HL-60/S4 treated with phorbol 12-myristate 13-acetate at 8.2 ng/mL for 4 days and 3 days (cell line): ENCODE results near the gene ABCA7.

ENCODE experiments used
- in situ Hi-C: fragments of 300-500 bp; cut with MboI; formaldehyde crosslinking; loops from 2 replicates; pipeline ENCODE4 v1.15.0; 2022; ENCODE audit warnings: low sequenced_read_pairs

ABCA7 gene

DNA sequence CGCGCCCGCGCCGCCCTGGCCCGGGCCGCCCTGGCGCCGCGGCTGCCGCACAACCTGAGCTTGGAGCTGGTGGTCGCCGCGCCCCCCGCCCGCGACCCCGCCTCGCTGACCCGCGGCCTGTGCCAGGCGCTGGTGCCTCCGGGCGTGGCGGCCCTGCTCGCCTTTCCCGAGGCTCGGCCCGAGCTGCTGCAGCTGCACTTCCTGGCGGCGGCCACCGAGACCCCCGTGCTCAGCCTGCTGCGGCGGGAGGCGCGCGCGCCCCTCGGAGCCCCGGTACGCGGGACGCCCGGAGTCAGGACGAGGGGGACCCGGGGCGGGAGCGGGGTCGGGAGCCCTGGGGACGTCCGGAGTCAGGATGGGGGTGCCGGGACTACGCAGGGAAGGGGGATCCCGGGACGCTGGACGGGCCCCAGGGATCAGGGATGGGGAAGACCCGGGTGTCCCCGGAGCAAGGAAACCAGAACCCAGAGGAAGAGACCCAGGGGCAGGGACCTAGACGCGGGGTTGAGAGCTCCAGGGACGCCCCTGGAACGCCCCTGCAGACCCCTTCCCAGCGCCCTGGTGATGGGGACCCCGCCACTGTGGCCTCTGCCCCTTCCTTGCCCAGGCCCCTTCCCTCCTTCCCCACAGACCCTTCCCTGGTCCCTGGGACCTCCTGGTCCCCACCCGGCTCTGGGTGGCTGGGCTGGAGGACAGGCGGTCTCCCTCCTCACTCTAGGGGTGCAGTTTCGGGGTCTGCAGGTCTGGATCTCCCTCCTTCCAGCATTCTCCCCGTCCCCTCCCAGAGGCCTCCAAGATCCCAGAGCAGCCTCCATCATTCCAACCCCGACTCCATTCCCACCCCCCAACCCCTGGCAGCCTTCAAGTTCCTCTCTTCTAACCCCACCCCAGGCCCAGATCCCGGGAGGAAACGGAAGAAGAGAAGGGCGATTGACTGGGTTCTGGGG, 39.0 kb upstream of the ABCA7 start:
- in situ Hi-C loops, result no loop called here

- in situ Hi-C loops, result no loop called here
Measured at GRCh38 chr19:1001538-1002166, 38.3 kb upstream of the ABCA7 start.

- in situ Hi-C loops, result no loop called here
Measured at GRCh38 chr19:1002600-1002999, 37.3 kb upstream of the ABCA7 start.

DNA sequence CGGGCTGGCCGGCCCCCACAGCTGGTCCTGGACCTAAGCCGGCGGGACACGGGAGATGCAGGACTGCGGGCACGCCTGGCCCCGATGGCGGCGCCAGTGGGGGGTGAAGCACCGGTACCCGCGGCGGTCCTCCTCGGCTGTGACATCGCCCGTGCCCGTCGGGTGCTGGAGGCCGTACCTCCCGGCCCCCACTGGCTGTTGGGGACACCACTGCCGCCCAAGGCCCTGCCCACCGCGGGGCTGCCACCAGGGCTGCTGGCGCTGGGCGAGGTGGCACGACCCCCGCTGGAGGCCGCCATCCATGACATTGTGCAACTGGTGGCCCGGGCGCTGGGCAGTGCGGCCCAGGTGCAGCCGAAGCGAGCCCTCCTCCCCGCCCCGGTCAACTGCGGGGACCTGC, 36.6 kb upstream of the ABCA7 start:
- in situ Hi-C loops, result no loop called here

- in situ Hi-C loops, result no loop called here
Measured at GRCh38 chr19:1004204-1004802, 35.6 kb upstream of the ABCA7 start.

DNA sequence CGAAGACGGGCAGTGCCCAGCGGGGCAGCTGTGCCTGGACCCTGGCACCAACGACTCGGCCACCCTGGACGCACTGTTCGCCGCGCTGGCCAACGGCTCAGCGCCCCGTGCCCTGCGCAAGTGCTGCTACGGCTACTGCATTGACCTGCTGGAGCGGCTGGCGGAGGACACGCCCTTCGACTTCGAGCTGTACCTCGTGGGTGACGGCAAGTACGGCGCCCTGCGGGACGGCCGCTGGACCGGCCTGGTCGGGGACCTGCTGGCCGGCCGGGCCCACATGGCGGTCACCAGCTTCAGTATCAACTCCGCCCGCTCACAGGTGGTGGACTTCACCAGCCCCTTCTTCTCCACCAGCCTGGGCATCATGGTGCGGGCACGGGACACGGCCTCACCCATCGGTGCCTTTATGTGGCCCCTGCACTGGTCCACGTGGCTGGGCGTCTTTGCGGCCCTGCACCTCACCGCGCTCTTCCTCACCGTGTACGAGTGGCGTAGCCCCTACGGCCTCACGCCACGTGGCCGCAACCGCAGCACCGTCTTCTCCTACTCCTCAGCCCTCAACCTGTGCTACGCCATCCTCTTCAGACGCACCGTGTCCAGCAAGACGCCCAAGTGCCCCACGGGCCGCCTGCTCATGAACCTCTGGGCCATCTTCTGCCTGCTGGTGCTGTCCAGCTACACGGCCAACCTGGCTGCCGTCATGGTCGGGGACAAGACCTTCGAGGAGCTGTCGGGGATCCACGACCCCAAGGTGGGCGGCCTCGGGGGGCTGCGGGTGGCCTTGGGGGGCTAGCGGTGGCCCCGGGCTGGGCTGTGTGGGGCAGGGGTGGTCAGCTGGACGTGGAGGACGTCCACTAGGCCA, 34.9 kb upstream of the ABCA7 start:
- in situ Hi-C loops, result no loop called here

DNA sequence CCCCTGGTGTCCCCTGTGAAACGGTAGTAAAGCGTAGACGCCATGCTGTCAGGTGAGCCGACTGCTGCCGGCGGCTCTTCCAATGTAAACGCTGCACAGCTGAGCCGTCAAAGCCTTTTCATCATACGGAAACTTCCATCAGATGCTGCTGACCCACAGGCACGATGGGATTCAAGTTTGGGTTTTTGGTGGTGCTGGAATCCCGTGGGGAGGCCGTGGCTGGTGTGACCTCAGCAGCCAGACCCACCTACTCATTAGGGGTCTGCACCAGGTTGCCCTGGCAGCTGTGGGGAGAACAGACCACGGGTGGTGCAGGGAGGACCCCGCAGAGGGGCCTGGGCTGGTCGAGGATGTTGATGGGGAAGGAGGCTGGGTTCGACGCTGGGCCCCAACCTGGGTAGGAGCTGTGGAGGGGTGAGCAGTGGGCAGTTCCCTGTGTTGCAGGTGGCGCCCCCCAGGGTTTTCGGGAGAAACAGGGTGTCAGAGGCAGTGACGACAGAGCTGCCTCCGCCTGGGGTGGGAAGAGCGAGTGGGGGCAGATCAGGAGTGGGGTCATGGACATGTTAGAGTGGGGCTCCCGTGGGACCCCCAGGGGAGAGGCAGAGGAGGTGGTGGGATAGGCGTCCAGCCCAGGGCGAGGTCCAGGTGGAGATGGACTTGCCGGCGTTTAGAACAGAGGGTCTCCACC, 33.1 kb upstream of the ABCA7 start:
- in situ Hi-C loops, result no loop called here

- in situ Hi-C loops, result no loop called here
Measured at GRCh38 chr19:1007399-1008251, 32.3 kb upstream of the ABCA7 start.

DNA sequence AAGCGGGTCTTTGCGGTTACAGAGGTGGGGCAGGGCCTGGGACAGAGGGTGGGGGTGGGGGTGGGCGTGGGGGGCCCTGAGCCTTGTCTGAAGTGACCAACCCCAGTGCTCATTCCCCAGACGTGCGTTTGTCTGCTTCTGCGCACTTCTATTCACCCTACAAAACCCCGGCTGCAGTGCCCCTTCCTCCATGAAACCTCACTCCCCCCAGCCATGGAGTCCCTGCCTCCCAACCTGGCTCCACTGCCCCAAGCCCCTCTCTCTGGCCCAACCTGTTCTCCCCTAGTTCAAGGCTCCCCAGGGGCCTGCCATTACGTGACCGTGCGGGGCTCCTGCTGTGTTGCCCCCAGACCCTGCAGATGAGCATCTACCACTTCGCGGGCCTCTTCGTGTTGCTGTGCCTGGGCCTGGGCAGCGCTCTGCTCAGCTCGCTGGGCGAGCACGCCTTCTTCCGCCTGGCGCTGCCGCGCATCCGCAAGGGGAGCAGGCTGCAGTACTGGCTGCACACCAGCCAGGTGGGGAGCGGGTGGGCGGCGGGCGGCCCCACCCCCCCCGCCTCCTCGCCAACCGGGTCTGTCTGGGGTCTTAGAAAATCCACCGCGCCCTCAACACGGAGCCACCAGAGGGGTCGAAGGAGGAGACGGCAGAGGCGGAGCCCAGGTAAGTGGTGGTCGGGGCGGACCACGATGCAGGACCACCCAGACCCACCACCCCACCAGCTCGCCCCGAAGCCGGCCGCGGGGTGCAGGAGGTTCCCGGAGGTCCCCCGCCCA, 31.5 kb upstream of the ABCA7 start:
- in situ Hi-C loops, result no loop called here

GRCh38 chr19:1009041-1009980, 30.6 kb upstream of the ABCA7 start:
- in situ Hi-C loops, result no loop called here

- in situ Hi-C loops, result no loop called here
Measured at GRCh38 chr19:1009981-1010538, 29.8 kb upstream of the ABCA7 start.

DNA sequence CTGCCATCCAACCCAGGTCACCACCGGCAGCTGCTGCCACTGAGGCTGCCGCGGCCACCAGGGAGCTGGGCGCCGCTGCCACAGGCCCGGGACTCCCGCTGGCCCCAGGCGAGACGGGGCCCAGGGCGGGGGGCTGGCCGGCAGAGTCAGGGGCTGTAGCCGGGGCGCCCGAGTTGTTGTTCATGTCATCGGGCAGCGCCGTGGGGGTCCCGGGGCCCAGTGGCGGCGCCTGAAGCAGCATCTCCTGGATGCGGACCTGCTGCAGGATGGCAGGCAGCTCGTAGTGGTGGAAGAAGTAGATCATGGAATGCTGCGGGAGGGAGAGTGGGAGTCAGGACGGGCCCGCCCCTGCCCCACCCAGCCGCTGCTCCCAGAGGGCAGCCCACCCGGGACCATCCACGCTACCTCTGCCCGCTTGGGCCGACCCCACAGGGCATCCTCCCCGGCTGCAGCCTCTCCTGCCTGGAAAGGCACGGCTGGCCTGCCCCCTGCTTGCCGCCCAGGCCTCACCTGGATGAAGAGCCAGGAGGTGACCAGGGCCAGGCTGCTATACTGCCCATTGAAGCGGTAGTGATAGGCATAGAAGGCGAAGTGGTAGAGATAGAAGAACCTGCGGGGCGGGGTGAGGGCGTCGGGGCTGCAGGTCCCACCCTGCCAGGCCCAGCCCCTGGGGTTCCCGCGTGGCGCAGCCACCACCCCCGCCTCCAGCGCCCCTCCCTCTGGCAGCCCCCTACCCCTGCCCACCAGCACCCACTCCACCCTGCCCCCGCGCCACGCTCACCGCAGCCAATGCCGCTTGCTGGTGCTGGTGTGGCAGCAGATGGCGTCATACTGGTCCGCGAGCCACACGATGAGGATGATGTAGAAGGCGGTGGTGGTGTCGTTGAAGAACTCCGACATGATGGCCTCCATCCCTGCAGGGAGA, 29.1 kb upstream of the ABCA7 start:
- in situ Hi-C loops, result no loop called here

DNA sequence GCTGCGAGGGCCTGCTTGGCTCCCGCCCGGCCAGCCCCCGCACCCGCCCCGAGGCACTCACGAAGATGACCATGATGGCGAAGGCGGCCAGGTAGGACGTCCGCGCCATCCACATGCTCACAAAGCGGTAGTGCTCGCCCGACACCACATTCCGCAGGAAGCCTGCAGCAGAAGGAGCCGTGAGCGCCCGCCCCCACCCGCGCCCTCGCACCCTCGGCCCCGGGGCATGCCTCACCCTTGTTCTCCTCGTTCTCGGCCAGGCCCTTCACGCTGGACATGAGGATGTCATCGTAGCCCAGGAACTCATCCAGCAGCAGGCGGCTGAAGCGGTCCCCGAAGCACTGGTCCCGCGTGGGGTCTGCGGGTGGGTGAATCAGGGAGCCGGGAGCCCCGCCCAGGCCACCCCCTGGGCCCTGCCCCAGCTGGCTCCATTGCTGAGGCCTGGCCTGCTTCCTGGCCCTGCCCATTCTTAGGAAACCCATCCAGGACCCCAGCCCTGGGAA, 28.0 kb upstream of the ABCA7 start:
- in situ Hi-C loops, result no loop called here

GRCh38 chr19:1012334-1012733, 27.6 kb upstream of the ABCA7 start:
- in situ Hi-C loops, result no loop called here

DNA sequence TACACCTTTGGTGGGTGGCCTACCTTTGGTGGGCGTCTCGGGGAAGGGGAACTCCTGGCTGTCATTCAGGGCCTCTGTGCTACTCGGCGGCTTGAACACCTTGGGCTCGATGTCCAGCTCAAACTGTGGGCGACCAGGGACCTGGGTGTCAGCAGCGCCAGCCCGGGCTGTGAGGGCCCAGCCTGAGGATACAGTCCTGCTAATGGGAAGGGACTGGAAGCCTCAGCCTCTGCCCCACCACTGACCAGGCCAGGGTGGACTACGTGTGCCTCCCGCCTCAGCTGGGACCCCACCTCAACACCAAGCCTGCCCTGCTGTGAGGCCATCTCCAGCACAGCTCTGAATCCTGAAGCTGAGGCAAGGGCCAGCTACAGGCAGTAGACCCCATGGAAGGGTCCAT, 26.7 kb upstream of the ABCA7 start:
- in situ Hi-C loops, result no loop called here
